Uterus (tissue), 2 donors: ENCODE results near the gene AK5.

Experiments used
- CTCF ChIP-seq, 4 experiments: fragments of 200-600 bp in 2 of 4; fragments of 450-650 bp in 2 of 4; sonication (generic) in 2 of 4; IDR thresholded peaks; one replicate each; pipeline ENCODE4 v1.5.1; 2016 to 2019; ENCODE audit warnings: antibody characterized with exemption in 4 of 4, mild to moderate bottlenecking in 2 of 4, moderate library complexity in 1 of 4
- POLR2A ChIP-seq, 2 donors: fragments of 450-650 bp; IDR thresholded peaks; one replicate each; pipeline ENCODE4 v1.6.1; 2016; ENCODE audit warnings: antibody characterized with exemption in 2 of 2, mild to moderate bottlenecking in 1 of 2, moderate library complexity in 1 of 2

- TF ChIP-seq CTCF (IDR thresholded peaks at IDR 0.05) (no peak), POLR2A (IDR thresholded peaks at IDR 0.05) (no peak)
Measured at GRCh38 chr1:77281491-77282186, at the start of gene AK5.
